Mesodermal cell (in vitro differentiated cells): ENCODE data around the gene HNRNPLL.

Experiments
- H3K27ac ChIP-seq: 2 replicates; pipeline ENCODE4 v1.7.0; 2013; ENCODE audit warnings: mild to moderate bottlenecking, low read depth, low read length, moderate library complexity; ENCODE audit not compliant: severe bottlenecking
- H3K36me3 ChIP-seq: 2 replicates; pipeline ENCODE4 v1.7.1; 2013; ENCODE audit warnings: mild to moderate bottlenecking, low read length, moderate library complexity; ENCODE audit not compliant: control insufficient read depth, insufficient read depth
- H3K4me1 ChIP-seq: one replicate; pipeline ENCODE4 v1.7.1; 2013; ENCODE audit warnings: mild to moderate bottlenecking, low read length; ENCODE audit not compliant: insufficient read depth, control insufficient read depth, poor library complexity, severe bottlenecking
- H3K4me3 ChIP-seq: 2 replicates; pipeline ENCODE4 v1.7.0; 2013; ENCODE audit warnings: low read length, control low read depth, mild to moderate bottlenecking; ENCODE audit not compliant: insufficient read depth, poor library complexity, severe bottlenecking; ENCODE audit errors: extremely low read depth
- H3K9me3 ChIP-seq: 2 replicates; pipeline ENCODE4 v1.7.1; 2013; ENCODE audit warnings: mild to moderate bottlenecking, low read length, moderate library complexity; ENCODE audit not compliant: control insufficient read depth
- WGBS, 2 experiments: methylation state at CpG; one replicate each; pipeline ENCODE4 v1.1.5; 2013; ENCODE audit warnings: missing lambda C conversion rate in 2 of 2; ENCODE audit not compliant: insufficient coverage in 2 of 2; 5-methylcytosine and 5-hydroxymethylcytosine counted together

The HNRNPLL gene

GRCh38 chr2:38568724-38569436 lies 33.8 kb downstream of the HNRNPLL start:
- no peaks in the 10 kb centered on the region for H3K4me1 ChIP-seq
- H3K27ac ChIP-seq: no peak overlapping the region
- WGBS, 2 experiments: 100% methylated on average over 1 of the region's 5 CpGs; no CpG with 5 or more reads in 1 of the 2 experiments
- no peaks in the 10 kb centered on the region for H3K9me3 ChIP-seq
- H3K36me3 ChIP-seq: peaks cover 65% of the 10 kb centered on the region
- H3K4me3 ChIP-seq: no peak overlapping the region

GRCh38 chr2:38565333-38565732 lies 37.4 kb downstream of the HNRNPLL start:
- 100% methylated on average over 1 of the region's 2 CpGs; no CpG with 5 or more reads in 1 of the 2 experiments for whole genome bisulfite sequencing, 2 experiments
- no peaks in the 10 kb centered on the region for H3K9me3 ChIP-seq
- no peak overlapping the region for H3K27ac ChIP-seq
- H3K4me3 ChIP-seq: no peak overlapping the region
- H3K4me1 ChIP-seq: no peaks in the 10 kb centered on the region
- H3K36me3 ChIP-seq: peaks cover 66% of the 10 kb centered on the region

- Histone ChIP-seq H3K9me3 (no peaks in the 10 kb centered on the region), H3K4me1 (no peaks in the 10 kb centered on the region), H3K36me3 (peaks cover 49% of the 10 kb centered on the region), H3K4me3 (no peak overlapping the region), H3K27ac (no peak overlapping the region)
These were observed 41.0 kb downstream of the HNRNPLL start for GRCh38 chr2:38561691-38562090.

DNA sequence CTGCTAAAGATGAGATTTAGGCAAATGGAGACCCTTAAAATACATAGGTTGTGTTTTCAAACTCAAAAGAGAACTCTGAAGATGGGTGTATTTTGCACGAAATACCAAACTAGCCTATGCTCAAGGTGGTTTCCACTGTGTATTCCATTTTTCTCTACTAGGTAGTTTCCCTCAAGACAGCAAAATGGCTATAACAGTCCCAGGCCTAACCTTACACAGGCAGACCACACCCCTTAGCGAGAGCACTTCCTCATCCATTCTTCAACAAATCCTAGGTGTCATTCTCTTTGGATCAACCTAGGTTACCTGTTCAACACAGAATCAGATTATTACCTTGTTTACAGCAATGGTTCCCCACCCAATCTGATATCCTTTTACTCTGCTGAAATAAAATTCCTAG lies 42.6 kb downstream of the HNRNPLL start:
- WGBS, 2 experiments: 86 to 100% methylated on average over 1 to 2 of the region's 2 CpGs
- no peak overlapping the region for H3K27ac ChIP-seq
- peaks cover 48% of the 10 kb centered on the region for H3K36me3 ChIP-seq

DNA sequence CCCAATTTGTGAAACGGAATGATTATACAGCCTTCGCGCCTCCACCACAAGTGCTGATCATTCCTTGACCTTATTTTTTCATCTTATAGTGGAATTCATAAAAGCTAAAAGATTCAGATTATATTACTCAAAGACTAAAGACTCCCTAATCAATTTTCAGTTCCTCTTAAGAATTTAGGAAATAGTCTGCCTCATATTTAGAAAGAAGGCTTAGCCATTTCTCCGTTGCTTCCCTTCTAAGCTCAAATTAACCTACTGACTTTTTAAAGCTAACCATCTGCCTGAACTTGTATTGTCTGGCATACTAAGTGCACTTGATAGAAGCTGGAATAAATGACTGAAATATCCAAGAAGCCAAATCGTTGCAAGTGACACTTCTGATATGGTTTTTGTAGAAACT lies 44.7 kb downstream of the HNRNPLL start:
- Histone ChIP-seq H3K27ac (no peak overlapping the region), H3K9me3 (no peaks in the 10 kb centered on the region), H3K4me1 (no peaks in the 10 kb centered on the region), H3K36me3 (peaks cover 60% of the 10 kb centered on the region), H3K4me3 (no peak overlapping the region)
- WGBS, 2 experiments: 83% methylated on average over 1 of the region's 5 CpGs; no CpG with 5 or more reads in 1 of the 2 experiments

More for the DNA sequence above, 42.6 kb downstream of the HNRNPLL start:
- no peaks in the 10 kb centered on the region for H3K9me3 ChIP-seq
- H3K4me1 ChIP-seq: no peaks in the 10 kb centered on the region
- no peak overlapping the region for H3K4me3 ChIP-seq

- Histone ChIP-seq H3K4me3 (no peak overlapping the region), H3K9me3 (no peaks in the 10 kb centered on the region), H3K27ac (no peak overlapping the region), H3K36me3 (peaks cover 68% of the 10 kb centered on the region), H3K4me1 (no peaks in the 10 kb centered on the region)
- WGBS, 2 experiments: 92 to 100% methylated on average over 1 to 2 of the region's 2 CpGs
These were observed 45.5 kb downstream of the HNRNPLL start for GRCh38 chr2:38557217-38557616.

DNA sequence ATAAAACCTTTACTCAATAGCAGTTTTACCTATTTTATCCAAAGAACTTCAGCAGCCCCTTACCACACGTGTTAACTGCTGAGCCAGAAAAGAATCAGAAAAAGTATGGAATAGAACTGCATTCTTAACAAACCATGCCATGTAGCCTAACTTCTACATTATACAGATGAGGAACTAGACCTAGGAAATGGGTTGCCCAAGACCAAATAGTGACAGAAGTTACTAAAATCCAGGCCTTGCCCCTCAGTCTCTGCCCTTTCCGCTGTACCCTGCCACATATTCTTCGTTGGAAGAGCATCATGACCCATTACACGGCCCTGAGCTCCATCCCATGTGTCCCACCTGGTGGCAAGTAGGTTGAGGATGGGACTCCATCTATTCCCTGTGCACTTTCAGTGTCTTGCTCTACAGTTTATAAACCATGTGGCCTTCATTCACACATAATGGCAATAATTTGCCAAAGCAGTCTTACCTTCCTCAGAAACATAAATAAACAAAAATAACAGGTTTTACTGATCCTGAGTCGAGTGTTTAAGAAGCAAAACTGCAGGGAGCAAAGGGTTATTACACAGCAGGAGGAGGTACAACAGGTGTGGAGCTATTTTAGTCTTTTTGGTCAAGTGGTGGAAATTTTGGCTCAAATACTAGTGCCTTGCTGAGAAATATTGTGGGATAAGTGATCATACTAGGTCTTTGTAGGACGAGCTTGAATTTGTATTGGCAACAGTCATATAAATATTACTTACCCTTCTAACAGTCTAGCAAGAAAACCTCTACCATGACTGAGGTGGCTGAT lies 46.5 kb downstream of the HNRNPLL start:
- Histone ChIP-seq H3K4me1 (no peaks in the 10 kb centered on the region), H3K36me3 (peaks cover 64% of the 10 kb centered on the region), H3K9me3 (no peaks in the 10 kb centered on the region), H3K27ac (no peak overlapping the region), H3K4me3 (no peak overlapping the region)
- WGBS, 2 experiments: 94 to 98% methylated on average over 3 to 4 of the region's 6 CpGs

DNA sequence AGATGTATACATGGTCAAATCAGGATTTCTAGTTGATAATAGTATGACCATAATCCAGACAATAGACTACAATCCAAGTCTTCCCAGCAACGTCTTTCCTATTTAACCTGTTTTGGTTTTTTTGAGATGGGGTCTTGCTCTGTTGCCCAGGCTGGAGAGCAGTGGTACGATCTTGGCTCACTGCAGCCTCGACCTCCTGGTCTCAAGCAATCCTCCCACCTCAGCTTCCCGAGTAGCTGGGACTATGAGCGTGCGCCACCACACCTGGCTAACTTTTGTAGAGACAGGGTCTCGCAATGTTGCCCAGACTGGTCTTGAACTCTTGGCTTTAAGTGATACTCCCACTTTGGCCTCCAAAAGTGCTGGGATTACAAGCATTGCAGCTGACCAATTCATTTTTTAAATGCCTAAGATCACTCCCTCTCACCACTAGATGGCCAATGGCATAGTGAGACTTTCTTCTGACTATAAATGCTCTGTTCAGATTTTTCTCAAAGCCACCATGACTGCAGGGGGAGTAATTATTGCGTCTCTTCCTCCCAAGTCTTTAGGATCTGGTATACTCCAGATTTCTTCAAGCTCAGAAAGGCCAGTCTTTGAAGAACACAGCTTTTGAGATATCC lies 47.6 kb downstream of the HNRNPLL start:
- H3K4me1 ChIP-seq: no peaks in the 10 kb centered on the region
- 95 to 98% methylated on average over 7 to 8 of the region's 8 CpGs for WGBS, 2 experiments
- no peak overlapping the region for H3K4me3 ChIP-seq
- H3K27ac ChIP-seq: no peak overlapping the region
- no peaks in the 10 kb centered on the region for H3K9me3 ChIP-seq
- peaks cover 62% of the 10 kb centered on the region for H3K36me3 ChIP-seq

- Histone ChIP-seq H3K36me3 (peaks cover 60% of the 10 kb centered on the region), H3K27ac (no peak overlapping the region), H3K9me3 (no peaks in the 10 kb centered on the region), H3K4me1 (no peaks in the 10 kb centered on the region), H3K4me3 (no peak overlapping the region)
- no CpG with 5 or more reads among the region's 2 CpGs for WGBS, 2 experiments
These were observed 49.2 kb downstream of the HNRNPLL start for GRCh38 chr2:38553554-38553953.

DNA sequence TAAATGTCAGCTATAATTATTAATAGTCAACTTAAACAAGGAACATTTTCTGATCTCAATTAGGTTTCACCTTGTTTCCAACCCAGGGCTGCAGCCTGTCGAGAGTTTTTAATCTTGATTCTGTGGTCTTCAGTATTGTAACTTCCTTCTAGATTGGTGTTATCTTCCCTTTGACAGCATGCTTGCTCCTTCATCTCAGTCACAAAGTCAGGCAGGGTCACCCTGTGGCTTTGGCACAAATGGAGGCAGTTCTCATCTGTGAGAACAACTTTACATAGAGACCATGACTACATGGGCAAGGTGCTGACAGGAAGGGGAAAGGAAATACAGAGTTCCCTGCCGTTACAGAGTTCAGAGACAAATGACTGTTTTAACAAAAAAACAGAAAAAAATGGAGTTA lies 50.5 kb downstream of the HNRNPLL start:
- WGBS, 2 experiments: 83% methylated on average over 1 of the region's 2 CpGs; no CpG with 5 or more reads in 1 of the 2 experiments
- H3K4me3 ChIP-seq: no peak overlapping the region
- H3K9me3 ChIP-seq: no peaks in the 10 kb centered on the region

More for the DNA sequence above, 50.5 kb downstream of the HNRNPLL start:
- H3K4me1 ChIP-seq: no peaks in the 10 kb centered on the region
- no peak overlapping the region for H3K27ac ChIP-seq
- peaks cover 59% of the 10 kb centered on the region for H3K36me3 ChIP-seq
